MM.1S (cell line): Measurements from ENCODE around the gene FOXK2.

Experiments used
- CTCF ChIP-seq: fragments of 300-600 bp; sonication (generic); IDR thresholded peaks from 2 replicates; pipeline ENCODE4 v1.5.1; 2016; ENCODE audit warnings: antibody characterized with exemption, low read length, mixed read lengths
- EZH2 ChIP-seq: fragments of 300-600 bp; sonication (generic); optimal IDR thresholded peaks from 2 replicates; pipeline ENCODE3; 2017; ENCODE audit warnings: low read depth, mild to moderate bottlenecking, antibody characterized with exemption, low read length, mixed read lengths

- TF ChIP-seq CTCF: 0 out of 2 replicates have a peak, but pooled peaks have one; percentile 8
- no peak for TF ChIP-seq EZH2
Observed at GRCh38 chr17:82528484-82529265, 9.1 kb downstream of the FOXK2 start.
